ENCODE measurements around the gene ZBTB20.

GRCh38 chr3:115190747-115191146 is 43.7 kb upstream of the ZBTB20 start:
- TF ChIP-seq CTCF (IDR thresholded peaks at IDR 0.05) (no peak), MEF2A (IDR thresholded peaks at IDR 0.05; ENCODE audit: borderline replicate concordance, low read depth) (no peak), EZH2phosphoT487 (IDR thresholded peaks at IDR 0.05; ENCODE audit: borderline replicate concordance, low read depth) (no peak), MXI1 (IDR thresholded peaks at IDR 0.05; ENCODE audit: low read depth, low read length) (no peak), ELF1 (IDR thresholded peaks at IDR 0.05) (no peak), EP300 (IDR thresholded peaks at IDR 0.05; ENCODE audit: borderline replicate concordance in 1 of 2, low read depth in 1 of 2, low read length in 1 of 2) (no peak), POLR2AphosphoS5 (IDR thresholded peaks at IDR 0.05; ENCODE audit: low read depth, low read length) (no peak), SMC3 (IDR thresholded peaks at IDR 0.05; ENCODE audit: low read depth, low read length) (no peak), GATA2 (CRISPR knock-in tag; IDR thresholded peaks at IDR 0.05) (no peak), RAD21 (IDR thresholded peaks at IDR 0.05; ENCODE audit: low read length) (no peak), CHD2 (IDR thresholded peaks at IDR 0.05; ENCODE audit: low read length, partially characterized antibody) (no peak), RFX5 (IDR thresholded peaks at IDR 0.05; ENCODE audit: low read length) (no peak)

All from SK-N-SH (cell line).